8988T (cell line): ENCODE data around the gene NT5DC1.
"Not testable (repeated sequence)": the region's sequence is repeated elsewhere in the genome, so short reads cannot be mapped to it uniquely, and the experiment has no call there.

Source experiments
- DNase-seq: peaks from one replicate; pipeline ENCODE4 v3.0.0; 2011

The NT5DC1 gene

GRCh38 chr6:116282698-116283097, 182.0 kb downstream of the NT5DC1 start:
- DNase-seq, result no peak

GRCh38 chr6:116283191-116283590, 182.5 kb downstream of the NT5DC1 start:
- DNase-seq, result no peak

GRCh38 chr6:116284984-116285383, 184.3 kb downstream of the NT5DC1 start:
- not testable (repeated sequence) for DNase-seq

GRCh38 chr6:116286773-116287358, 186.2 kb downstream of the NT5DC1 start:
- DNase-seq, result no peak

DNA sequence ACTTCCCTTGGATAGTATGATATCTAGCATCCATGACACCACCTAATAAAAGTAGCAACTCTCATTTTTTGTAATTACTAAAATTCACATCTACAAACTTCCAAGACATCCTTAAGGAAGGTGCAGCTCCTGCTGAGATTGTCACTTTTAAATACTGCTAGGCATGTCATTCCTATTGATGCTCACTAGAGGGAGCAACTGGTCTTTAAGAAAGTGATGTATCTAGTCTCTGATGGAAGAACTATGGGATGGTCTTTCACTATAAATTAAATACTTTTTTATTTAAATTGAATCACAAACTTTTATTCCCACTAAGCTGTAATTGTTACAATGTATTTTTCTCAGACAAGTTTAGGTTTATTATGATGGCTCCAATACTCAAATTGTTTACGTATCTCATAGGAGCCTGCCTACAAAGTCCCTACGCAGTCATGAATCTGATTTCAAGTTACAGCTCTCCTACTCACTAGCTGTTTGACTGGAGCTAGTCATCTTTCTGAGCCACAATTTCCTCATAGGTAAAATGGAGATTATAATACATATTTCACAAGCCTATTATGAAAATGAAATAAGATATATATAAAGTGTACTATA, 187.1 kb downstream of the NT5DC1 start:
- no peak for DNase-seq

- DNase-seq, result no peak
Measured at GRCh38 chr6:116289876-116290275, 189.2 kb downstream of the NT5DC1 start.

DNA sequence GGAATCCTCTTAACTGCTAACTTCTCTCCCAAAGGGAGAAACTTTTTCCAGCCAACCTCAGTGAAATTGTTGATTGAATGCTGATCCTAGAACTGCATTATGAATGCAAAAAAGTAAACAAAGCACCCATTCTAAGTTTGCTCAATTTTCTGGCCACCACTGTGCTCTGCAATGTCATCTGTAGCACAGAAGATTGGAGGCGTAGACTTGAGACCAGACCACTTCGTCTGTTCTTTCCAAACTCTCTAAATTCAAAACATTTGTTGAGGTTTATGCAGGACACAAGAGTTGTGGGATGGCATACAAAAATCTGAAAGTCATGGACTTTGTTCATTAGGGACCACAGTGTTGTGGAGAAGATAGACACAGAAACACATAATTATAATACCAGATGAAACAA, 190.1 kb downstream of the NT5DC1 start:
- DNase-seq, result no peak

DNA sequence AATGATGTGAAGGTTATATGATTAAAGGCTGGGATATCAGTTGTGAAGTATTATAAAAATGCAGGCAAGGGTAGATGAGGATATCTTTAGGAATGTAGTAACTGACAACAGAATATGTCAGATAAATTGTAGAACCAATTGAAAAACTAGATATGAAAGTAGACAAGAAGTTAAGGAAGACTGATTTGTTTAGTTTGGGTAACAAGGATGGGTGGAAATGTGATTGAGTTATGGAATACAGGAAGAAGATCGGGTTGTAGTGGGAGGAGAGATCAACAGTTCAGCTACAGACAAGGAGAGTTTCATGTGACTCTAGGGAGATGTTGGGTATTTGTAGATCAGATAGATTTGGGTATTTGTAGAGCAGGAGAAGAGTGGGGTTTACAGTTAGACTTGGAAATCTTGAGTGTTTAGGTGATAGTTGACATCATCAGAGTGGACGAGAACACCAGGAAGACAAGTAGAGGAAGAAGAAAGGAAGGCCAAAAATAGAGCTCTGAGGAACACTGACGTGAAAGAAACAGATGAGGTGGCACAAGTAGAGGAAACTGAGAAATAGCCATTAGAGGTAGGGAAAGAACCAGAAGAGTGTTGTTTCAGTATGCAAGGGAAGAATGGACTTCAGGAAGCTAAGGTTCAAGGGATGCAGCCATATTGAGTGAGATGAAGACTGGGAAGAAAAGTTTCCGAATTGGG, 191.2 kb downstream of the NT5DC1 start:
- DNase-seq, result no peak

DNA sequence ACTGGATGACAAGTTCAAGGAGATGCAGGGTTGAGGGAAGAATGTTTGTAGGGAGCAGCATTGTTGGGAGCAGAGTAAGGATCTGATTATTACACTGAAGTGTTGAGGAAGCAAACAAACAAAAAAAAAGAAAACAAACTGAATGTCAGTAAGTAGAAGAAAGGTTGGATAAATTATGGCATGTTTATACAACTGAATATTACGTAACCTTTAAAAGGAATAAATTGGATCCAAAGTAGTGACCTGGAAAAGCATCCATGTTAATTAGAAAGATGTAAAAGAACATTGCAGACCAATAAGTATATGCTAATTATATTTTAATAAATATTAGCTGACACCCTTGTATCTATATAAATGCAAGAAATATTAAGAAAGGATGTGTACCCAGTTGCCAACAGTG, 191.9 kb downstream of the NT5DC1 start:
- DNase-seq, result no peak

GRCh38 chr6:116298273-116298672, 197.6 kb downstream of the NT5DC1 start:
- DNase-seq, result no peak

- DNase-seq, result no peak
Measured at GRCh38 chr6:116298973-116299372, 198.3 kb downstream of the NT5DC1 start.
